ENCODE results near the gene TUBA8.

DNA sequence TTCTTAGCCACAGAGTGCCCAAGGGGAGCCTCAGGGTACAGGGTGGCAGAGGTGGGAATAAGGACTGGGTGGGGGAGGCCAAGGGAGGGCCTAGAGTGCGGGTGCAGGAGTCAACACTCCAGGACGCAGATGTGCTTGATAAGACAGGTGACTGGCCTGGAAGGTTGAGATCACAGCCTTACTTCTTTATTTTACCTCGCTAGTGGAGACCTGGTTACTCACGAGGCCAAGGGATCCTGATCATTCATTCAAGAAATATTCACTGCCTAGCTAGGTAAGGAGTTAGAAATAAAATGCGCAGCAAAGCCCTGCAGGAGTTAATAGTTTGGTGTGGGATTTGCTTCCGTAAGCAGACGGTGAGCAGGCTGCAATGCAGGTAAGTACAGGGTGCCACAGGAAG, 46.0 kb upstream of the TUBA8 start:
- TF ChIP-seq CTCF (IDR thresholded peaks at IDR 0.05; ENCODE audit: insufficient read depth, low read length, poor library complexity, severe bottlenecking), result no peak
- no peak for TF ChIP-seq EZH2phosphoT487 (conservative IDR thresholded peaks at IDR 0.05; ENCODE audit: low read length)
